Chondrocyte (in vitro differentiated cells): ENCODE results near the gene EVA1C. TPM values are rescaled to one million over a fixed set of nuclear protein-coding genes. Genes with fewer than 3 reads are reported as not detected.
"Not testable (repeated sequence)": the region's sequence is repeated elsewhere in the genome, so short reads cannot be mapped to it uniquely, and the experiment has no call there.

Source experiments
- DNase-seq: peaks from one replicate; pipeline ENCODE4 v3.0.0; 2021; ENCODE audit warnings: mixed read lengths, low spot score
- H3K27ac Mint-ChIP-seq: one replicate; pipeline ENCODE4 v1.8.0; 2021; ENCODE audit warnings: mild to moderate bottlenecking, moderate library complexity, mixed read lengths; ENCODE audit not compliant: unreplicated experiment
- H3K27me3 Mint-ChIP-seq: 2 replicates; pipeline ENCODE4 v1.8.0; 2021; ENCODE audit warnings: low read depth, mixed read lengths
- H3K36me3 Mint-ChIP-seq: 2 replicates; pipeline ENCODE4 v1.8.0; 2021; ENCODE audit warnings: low read depth, mixed read lengths
- H3K4me1 Mint-ChIP-seq: 2 replicates; pipeline ENCODE4 v1.8.0; 2021; ENCODE audit warnings: low read depth, mild to moderate bottlenecking, mixed read lengths
- H3K4me3 Mint-ChIP-seq: one replicate; pipeline ENCODE4 v1.8.0; 2021; ENCODE audit warnings: mild to moderate bottlenecking, moderate library complexity, mixed read lengths; ENCODE audit not compliant: unreplicated experiment
- H3K9me3 Mint-ChIP-seq: 2 replicates; pipeline ENCODE4 v1.8.0; 2021; ENCODE audit warnings: low read depth, mixed read lengths
- CTCF ChIP-seq: fragments of 200-600 bp; sonication (generic); IDR thresholded peaks from 2 replicates; pipeline ENCODE4 v1.5.0; 2021; ENCODE audit warnings: antibody characterized with exemption, mild to moderate bottlenecking, moderate library complexity
- total RNA-seq: library from RNA; stranded (reverse); gene quantifications from 3 replicates; pipeline ENCODE4 v1.2.1, GENCODE V29; 2021

EVA1C gene
- total RNA-seq, 1 donor from 2014 or later, result 2.0 TPM

GRCh38 chr21:32426066-32426465, 13.6 kb downstream of the EVA1C start:
- no peak for DNase-seq
- H3K9me3 Mint-ChIP-seq, result peaks cover 10% of the 10 kb centered on the region
- H3K4me3 Mint-ChIP-seq, result no peak overlapping the region
- TF ChIP-seq CTCF, result no peak
- no peak overlapping the region for H3K27ac Mint-ChIP-seq
- peaks cover 7% of the 10 kb centered on the region for H3K27me3 Mint-ChIP-seq
- peaks cover 5% of the 10 kb centered on the region for H3K36me3 Mint-ChIP-seq
- peaks cover 7% of the 10 kb centered on the region for H3K4me1 Mint-ChIP-seq

DNA sequence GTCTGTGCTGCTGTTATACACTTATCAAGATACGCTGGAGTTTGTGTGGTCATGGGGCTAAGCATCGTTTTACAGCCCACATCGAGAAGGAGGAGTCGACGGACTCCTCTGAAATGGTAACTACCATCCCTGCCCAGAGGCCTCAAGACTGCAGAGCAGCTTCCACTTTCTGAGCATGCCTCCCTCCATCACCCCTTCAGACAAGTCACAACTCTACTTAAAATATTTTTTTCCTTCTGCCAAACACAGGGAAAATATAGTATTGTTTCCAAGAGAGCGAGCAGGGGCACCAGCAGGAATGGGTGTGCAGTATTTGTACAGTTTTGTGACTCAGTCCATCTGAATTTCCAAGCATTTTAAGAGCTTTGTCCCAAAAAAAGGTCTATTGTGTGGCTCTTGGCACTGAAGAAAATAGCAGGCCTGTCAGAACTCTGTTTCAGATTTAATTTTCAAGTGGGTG, 14.1 kb downstream of the EVA1C start:
- H3K27me3 Mint-ChIP-seq, result peaks cover 6% of the 10 kb centered on the region
- H3K27ac Mint-ChIP-seq, result peak overlapping the region; percentile 9
- H3K4me1 Mint-ChIP-seq, result peaks cover 7% of the 10 kb centered on the region
- H3K9me3 Mint-ChIP-seq, result peaks cover 10% of the 10 kb centered on the region
- no peak for TF ChIP-seq CTCF
- DNase-seq, result no peak
- H3K4me3 Mint-ChIP-seq, result no peak overlapping the region
- H3K36me3 Mint-ChIP-seq, result peaks cover 5% of the 10 kb centered on the region

- H3K36me3 Mint-ChIP-seq, result peaks cover 2% of the 10 kb centered on the region
- H3K27me3 Mint-ChIP-seq, result peaks cover 4% of the 10 kb centered on the region
- H3K4me3 Mint-ChIP-seq, result no peak overlapping the region
- no peak overlapping the region for H3K27ac Mint-ChIP-seq
- no peak for TF ChIP-seq CTCF
- H3K4me1 Mint-ChIP-seq, result peaks cover 7% of the 10 kb centered on the region
- no peak for DNase-seq
- peaks cover 5% of the 10 kb centered on the region for H3K9me3 Mint-ChIP-seq
These were observed 15.6 kb downstream of the EVA1C start for GRCh38 chr21:32427958-32428623.

- H3K4me1 Mint-ChIP-seq, H3K27ac Mint-ChIP-seq, H3K4me3 Mint-ChIP-seq, DNase-seq, H3K9me3 Mint-ChIP-seq, H3K36me3 Mint-ChIP-seq, H3K27me3 Mint-ChIP-seq: not testable (repeated sequence)
These were observed 20.6 kb downstream of the EVA1C start for GRCh38 chr21:32432982-32433660.

GRCh38 chr21:32437729-32438128, 25.2 kb downstream of the EVA1C start:
- Mint-ChIP-seq H3K9me3 (no peaks in the 10 kb centered on the region), H3K27ac (no peak overlapping the region), H3K27me3 (peaks cover 16% of the 10 kb centered on the region), H3K36me3 (no peaks in the 10 kb centered on the region), H3K4me3 (no peak overlapping the region), H3K4me1 (no peaks in the 10 kb centered on the region)
- DNase-seq, result no peak
- no peak for TF ChIP-seq CTCF
